Osteoblast (primary cell): ENCODE results near the gene AFMID. TPM values are rescaled to one million over a fixed set of nuclear protein-coding genes. Genes with fewer than 3 reads are reported as not detected.

Source experiments
- DNase-seq: peaks from one replicate; pipeline ENCODE4 v3.0.0; 2011; ENCODE audit warnings: low spot score, mixed read lengths; ENCODE audit not compliant: insufficient read length; ENCODE audit errors: missing footprints
- H2AFZ ChIP-seq: 2 replicates; pipeline ENCODE4 v1.6.0; 2011; ENCODE audit warnings: mild to moderate bottlenecking, low read length
- H3K27ac ChIP-seq: 2 replicates; pipeline ENCODE4 v1.5.1; 2011; ENCODE audit warnings: mild to moderate bottlenecking, low read depth, low read length, moderate library complexity
- H3K27me3 ChIP-seq: 2 replicates; pipeline ENCODE4 v1.6.0; 2012; ENCODE audit warnings: mild to moderate bottlenecking, control low read depth, inconsistent platforms, low read length, moderate library complexity; ENCODE audit not compliant: insufficient read depth
- H3K36me3 ChIP-seq: 2 replicates; pipeline ENCODE4 v1.5.1; 2011; ENCODE audit warnings: mild to moderate bottlenecking, low read length, control low read depth, moderate library complexity; ENCODE audit not compliant: insufficient read depth
- H3K4me1 ChIP-seq: 2 replicates; pipeline ENCODE4 v1.5.1; 2011; ENCODE audit warnings: mild to moderate bottlenecking, low read length, control low read depth, moderate library complexity; ENCODE audit not compliant: insufficient read depth
- H3K4me2 ChIP-seq: 2 replicates; pipeline ENCODE4 v1.6.0; 2011; ENCODE audit warnings: mild to moderate bottlenecking, low read length; ENCODE audit not compliant: insufficient read depth
- H3K4me3 ChIP-seq: fragments of 200-600 bp; sonication (generic); 3 replicates; pipeline ENCODE4 v1.5.1; 2012; ENCODE audit warnings: mild to moderate bottlenecking, low read length, inconsistent platforms; ENCODE audit not compliant: insufficient read depth
- H3K79me2 ChIP-seq: 2 replicates; pipeline ENCODE4 v1.6.0; 2012; ENCODE audit warnings: mild to moderate bottlenecking, low read length, control low read depth, inconsistent platforms; ENCODE audit not compliant: insufficient read depth
- H3K9me3 ChIP-seq: 2 replicates; pipeline ENCODE4 v1.5.1; 2011; ENCODE audit warnings: low read depth, low read length, control low read depth
- H4K20me1 ChIP-seq: 2 replicates; pipeline ENCODE4 v1.6.0; 2012; ENCODE audit warnings: mild to moderate bottlenecking, low read length, control low read depth; ENCODE audit not compliant: insufficient read depth
- total RNA-seq: library from RNA; depleted of rRNA; stranded (reverse); fragments of >200 nt; gene quantifications from 2 replicates; pipeline ENCODE4 v1.2.3, GENCODE V29; 2012
- TF ChIP-seq, protein P1 (sequence below): IDR thresholded peaks from 2 replicates; pipeline ENCODE4 v1.5.1; 2011; ENCODE audit warnings: mild to moderate bottlenecking, low read depth, low read length, moderate library complexity; ENCODE audit errors: extremely low read depth

AFMID gene
- total RNA-seq, 1 donor: 23.2 TPM

DNA sequence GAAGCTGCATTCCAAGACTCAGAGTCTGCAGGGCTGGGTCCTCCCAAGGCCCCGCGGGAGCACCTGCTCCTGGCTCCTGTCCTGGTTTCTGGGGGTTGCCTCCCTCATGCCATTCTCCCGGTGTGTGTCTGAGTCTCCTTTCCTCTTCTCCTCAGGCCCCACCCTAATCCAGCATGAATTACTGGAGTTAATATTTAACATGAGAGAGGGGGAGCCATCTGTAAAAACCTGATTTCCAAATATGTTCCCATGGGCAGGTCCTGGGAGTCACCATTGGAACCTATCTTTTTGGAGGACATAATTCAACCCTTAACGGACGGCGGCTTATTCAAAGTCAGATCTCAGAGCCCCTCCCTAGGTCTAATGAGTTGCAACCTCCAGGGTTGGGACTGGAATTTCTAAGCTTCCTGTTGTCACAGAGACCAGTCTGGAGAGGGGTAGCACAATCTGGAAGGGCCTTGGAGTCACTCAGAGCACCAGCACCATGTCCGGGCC, 35.6 kb upstream of the AFMID start:
- TF ChIP-seq, protein P1, sequence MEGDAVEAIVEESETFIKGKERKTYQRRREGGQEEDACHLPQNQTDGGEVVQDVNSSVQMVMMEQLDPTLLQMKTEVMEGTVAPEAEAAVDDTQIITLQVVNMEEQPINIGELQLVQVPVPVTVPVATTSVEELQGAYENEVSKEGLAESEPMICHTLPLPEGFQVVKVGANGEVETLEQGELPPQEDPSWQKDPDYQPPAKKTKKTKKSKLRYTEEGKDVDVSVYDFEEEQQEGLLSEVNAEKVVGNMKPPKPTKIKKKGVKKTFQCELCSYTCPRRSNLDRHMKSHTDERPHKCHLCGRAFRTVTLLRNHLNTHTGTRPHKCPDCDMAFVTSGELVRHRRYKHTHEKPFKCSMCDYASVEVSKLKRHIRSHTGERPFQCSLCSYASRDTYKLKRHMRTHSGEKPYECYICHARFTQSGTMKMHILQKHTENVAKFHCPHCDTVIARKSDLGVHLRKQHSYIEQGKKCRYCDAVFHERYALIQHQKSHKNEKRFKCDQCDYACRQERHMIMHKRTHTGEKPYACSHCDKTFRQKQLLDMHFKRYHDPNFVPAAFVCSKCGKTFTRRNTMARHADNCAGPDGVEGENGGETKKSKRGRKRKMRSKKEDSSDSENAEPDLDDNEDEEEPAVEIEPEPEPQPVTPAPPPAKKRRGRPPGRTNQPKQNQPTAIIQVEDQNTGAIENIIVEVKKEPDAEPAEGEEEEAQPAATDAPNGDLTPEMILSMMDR: no peak
- no peak overlapping the region for H3K4me3 ChIP-seq
- H3K4me1 ChIP-seq: no peaks in the 10 kb centered on the region
- peaks cover 5% of the 10 kb centered on the region for H3K27me3 ChIP-seq
- no peak overlapping the region for H3K27ac ChIP-seq
- H2AFZ ChIP-seq: no peak overlapping the region
- no peaks in the 10 kb centered on the region for H3K36me3 ChIP-seq
- no peaks in the 10 kb centered on the region for H4K20me1 ChIP-seq
- peak; percentile 57 for DNase-seq
- no peaks in the 10 kb centered on the region for H3K79me2 ChIP-seq
- H3K9me3 ChIP-seq: no peaks in the 10 kb centered on the region
- no peak overlapping the region for H3K4me2 ChIP-seq

GRCh38 chr17:78154903-78155811, 32.0 kb upstream of the AFMID start:
- no peak overlapping the region for H2AFZ ChIP-seq
- TF ChIP-seq, protein P1: no peak
- no peaks in the 10 kb centered on the region for H3K36me3 ChIP-seq
- H3K27ac ChIP-seq: no peak overlapping the region
- no peak overlapping the region for H3K4me2 ChIP-seq
- no peaks in the 10 kb centered on the region for H3K9me3 ChIP-seq
- no peak overlapping the region for H3K4me3 ChIP-seq
- no peaks in the 10 kb centered on the region for H3K79me2 ChIP-seq
- no peaks in the 10 kb centered on the region for H3K27me3 ChIP-seq
- H3K4me1 ChIP-seq: no peaks in the 10 kb centered on the region
- H4K20me1 ChIP-seq: no peaks in the 10 kb centered on the region
- DNase-seq: peak; percentile 79

DNA sequence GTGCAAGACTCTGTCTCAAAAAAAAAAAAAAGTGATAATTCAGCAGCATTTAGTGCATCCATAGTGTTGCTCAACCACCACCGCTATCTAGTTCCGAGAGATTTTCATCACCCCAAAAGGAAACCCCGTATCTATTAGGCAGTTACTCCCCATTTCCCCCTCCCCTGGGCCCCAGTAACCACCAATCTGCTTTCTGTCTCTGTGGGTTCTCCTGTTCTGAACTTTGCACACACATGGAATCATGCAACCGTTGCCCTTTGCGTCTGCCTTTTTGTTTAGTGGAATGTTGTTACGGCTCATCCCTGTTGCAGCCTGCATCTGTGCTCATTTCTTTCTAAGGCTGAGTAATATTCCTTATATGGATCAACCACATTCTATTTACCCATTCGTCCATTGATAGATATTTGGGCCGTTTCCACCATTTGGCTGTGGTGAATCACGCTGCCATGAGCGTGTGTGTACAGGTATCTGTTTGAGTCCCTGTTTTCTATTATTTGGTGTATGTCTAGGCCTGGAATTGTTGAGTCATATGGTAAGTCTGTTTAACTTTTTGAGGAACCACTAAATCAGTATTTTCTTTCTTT, 27.5 kb upstream of the AFMID start:
- H3K36me3 ChIP-seq: no peaks in the 10 kb centered on the region
- H4K20me1 ChIP-seq: no peaks in the 10 kb centered on the region
- H3K27ac ChIP-seq: no peak overlapping the region
- no peak overlapping the region for H3K4me2 ChIP-seq
- no peaks in the 10 kb centered on the region for H3K79me2 ChIP-seq
- H3K4me1 ChIP-seq: no peaks in the 10 kb centered on the region
- no peak overlapping the region for H3K4me3 ChIP-seq
- H3K27me3 ChIP-seq: no peaks in the 10 kb centered on the region
- TF ChIP-seq, protein P1: no peak
- H3K9me3 ChIP-seq: no peaks in the 10 kb centered on the region
- peak; percentile 77 for DNase-seq
- no peak overlapping the region for H2AFZ ChIP-seq
